Omental fat pad (tissue), 4 donors: ENCODE data around the gene CYP21A2. TPM values are rescaled to one million over a fixed set of nuclear protein-coding genes. Genes with fewer than 3 reads are reported as not detected.
"Not testable (repeated sequence)": the region's sequence is repeated elsewhere in the genome, so short reads cannot be mapped to it uniquely, and the experiment has no call there.

Experiments used
- ATAC-seq: fragments of 150-250 bp; one replicate; pipeline ENCODE4 v1.9.1; 2016; ENCODE audit warnings: mild to moderate bottlenecking, moderate library complexity; ENCODE audit not compliant: low FRiP score
- DNase-seq: peaks from one replicate; pipeline ENCODE4 v3.0.0-alpha.2; 2019; ENCODE audit warnings: low spot score
- CTCF ChIP-seq, 3 donors: fragments of 450-650 bp; IDR thresholded peaks; one replicate each; pipeline ENCODE4 v1.5.1; 2016 to 2017; ENCODE audit warnings: antibody characterized with exemption in 3 of 3, mild to moderate bottlenecking in 3 of 3, moderate library complexity in 2 of 3
- total RNA-seq, 4 donors: library from RNA; depleted of rRNA; stranded (reverse); fragments of >200 nt; gene quantifications; one replicate each; pipeline ENCODE4 v1.1.0, GENCODE V29; 2016

Gene CYP21A2
- total RNA-seq, 4 donors from 2014 or later: 0.63 to 5.7 (median 2.8) TPM

GRCh38 chr6:32045811-32046449 lies 7.7 kb downstream of the CYP21A2 start:
- no peak for DNase-seq
- ATAC-seq: no peak
- no peak for TF ChIP-seq CTCF (IDR thresholded peaks at IDR 0.05)

GRCh38 chr6:32046450-32047083 lies 8.4 kb downstream of the CYP21A2 start:
- TF ChIP-seq CTCF (IDR thresholded peaks at IDR 0.05): no peak
- no peak for DNase-seq
- ATAC-seq: no peak

- DNase-seq (peak; percentile 46), ATAC-seq (peak; percentile 51)
- TF ChIP-seq CTCF (IDR thresholded peaks at IDR 0.05): no peak
These were observed 8.9 kb downstream of the CYP21A2 start for GRCh38 chr6:32047084-32047478.

- no peak for TF ChIP-seq CTCF (IDR thresholded peaks at IDR 0.05)
- DNase-seq: no peak
- ATAC-seq: no peak
These were observed 9.3 kb downstream of the CYP21A2 start for GRCh38 chr6:32047539-32047854.

- TF ChIP-seq CTCF (IDR thresholded peaks at IDR 0.05): no peak
These were observed 9.9 kb downstream of the CYP21A2 start for GRCh38 chr6:32047855-32048766.

GRCh38 chr6:32049149-32049548 lies 10.9 kb downstream of the CYP21A2 start:
- not testable (repeated sequence) for ATAC-seq, DNase-seq

More at GRCh38 chr6:32047855-32048766, 9.9 kb downstream of the CYP21A2 start:
- DNase-seq (peak; percentile 76), ATAC-seq (peak; percentile 34)

- DNase-seq, ATAC-seq: not testable (repeated sequence)
These were observed 11.5 kb downstream of the CYP21A2 start for GRCh38 chr6:32049736-32050135.
